HCT116 (cell line): ENCODE measurements around the gene ABCB8. TPM values are rescaled to one million over a fixed set of nuclear protein-coding genes. Genes with fewer than 3 reads are reported as not detected.

Experiments
- ATAC-seq: fragments of 200-7000 bp; cut with Tn5 transposase; 2 replicates; pipeline ENCODE4 v1.9.1; 2020; ENCODE audit warnings: mild to moderate bottlenecking, moderate library complexity
- BruUV-seq: library from RNA; stranded (reverse); fragments of 400-500 nt; replicated peaks from 2 replicates; lab custom pipeline; 2021; lab: Mats Ljungman, UMichigan
- CTCF ChIA-PET: fragments of 300-600 bp; sonication (Branson Sonifier 250); formaldehyde crosslinking; loops from one replicate; lab custom pipeline; 2021; ENCODE audit warnings: antibody characterized with exemption; lab: Charles Lee
- POLR2A ChIA-PET: fragments of 300-600, 350-600 bp; sonication (Branson Sonifier 250); formaldehyde crosslinking; loops from one replicate; lab custom pipeline; 2021; ENCODE audit warnings: antibody characterized with exemption; lab: Charles Lee
- RAD21 ChIA-PET, 2 experiments: fragments of 300-600 bp; sonication (Branson Sonifier 250); formaldehyde crosslinking; loops; one replicate each; lab custom pipeline; 2023; ENCODE audit warnings: low total read pairs in 2 of 2; ENCODE audit not compliant: uncharacterized antibody in 2 of 2, unreplicated experiment in 2 of 2, low non-redundant PET in 1 of 2; lab: Charles Lee
- DNase-seq: peaks from one replicate; pipeline ENCODE4 v3.0.0-alpha.2; 2010; ENCODE audit warnings: low read depth, low spot score
- H2AFZ ChIP-seq: fragments of 200-600 bp; shearing (Covaris generic), sonication (generic); 2 replicates; pipeline ENCODE4 v1.6.1; 2017; ENCODE audit warnings: low read depth, mixed run types, mixed read lengths, antibody characterized with exemption, low read length; ENCODE audit not compliant: poor library complexity, severe bottlenecking
- H3K27ac ChIP-seq: 2 replicates; pipeline ENCODE4 v1.5.1; 2012; ENCODE audit warnings: low read depth, low read length
- H3K27me3 ChIP-seq: fragments of 200-600 bp; sonication (generic); 2 replicates; pipeline ENCODE4 v1.6.1; 2016; ENCODE audit warnings: mixed run types, low read length, mixed read lengths; ENCODE audit not compliant: insufficient read depth
- H3K36me3 ChIP-seq, 2 experiments: fragments of 200-500 bp in 1 of 2; fragments of 200-600 bp in 1 of 2; sonication (Bioruptor generic) in 1 of 2; sonication (generic) in 1 of 2; 2 replicates each; pipeline versions ENCODE4 v1.5.1 to v1.6.1; 2014 to 2016; ENCODE audit warnings: low read length in 2 of 2, inconsistent platforms in 1 of 2, mixed read lengths in 1 of 2, mixed run types in 1 of 2; ENCODE audit not compliant: insufficient read depth in 2 of 2, control insufficient read depth in 1 of 2
- H3K4me1 ChIP-seq, 2 experiments: fragments of 200-600 bp in 1 of 2; sonication (generic) in 1 of 2; 2 replicates each; pipeline versions ENCODE4 v1.5.1 to v1.6.1; 2012 to 2017; ENCODE audit warnings: low read length in 2 of 2, inconsistent platforms in 1 of 2, mild to moderate bottlenecking in 1 of 2, mixed read lengths in 1 of 2, mixed run types in 1 of 2, moderate library complexity in 1 of 2; ENCODE audit not compliant: insufficient read depth in 2 of 2, control insufficient read depth in 1 of 2
- H3K4me2 ChIP-seq: fragments of 200-600 bp; sonication (generic); 2 replicates; pipeline ENCODE4 v1.6.1; 2017; ENCODE audit warnings: mixed run types, low read length, mixed read lengths
- H3K4me3 ChIP-seq, 2 experiments: fragments of 200-600 bp in 1 of 2; sonication (generic) in 1 of 2; replicated peaks in 1 of 2; 2 replicates each; pipeline ENCODE4 v1.5.1; 2011 to 2016; ENCODE audit warnings: low read length in 2 of 2, control low read depth in 1 of 2, low read depth in 1 of 2, mild to moderate bottlenecking in 1 of 2, mixed read lengths in 1 of 2, mixed run types in 1 of 2
- H3K79me2 ChIP-seq: fragments of 200-600 bp; sonication (generic); 2 replicates; pipeline ENCODE4 v1.6.1; 2017; ENCODE audit warnings: mild to moderate bottlenecking, mixed run types, low read length, moderate library complexity, mixed read lengths; ENCODE audit not compliant: insufficient read depth
- H3K9ac ChIP-seq: fragments of 200-600 bp; sonication (generic); 2 replicates; pipeline ENCODE4 v1.6.1; 2016; ENCODE audit warnings: low read length, mixed read lengths
- H3K9me2 ChIP-seq: fragments of 200-600 bp; sonication (generic), shearing (Covaris generic); 2 replicates; pipeline ENCODE4 v1.6.1; 2017; ENCODE audit warnings: mixed run types, mild to moderate bottlenecking, moderate library complexity; ENCODE audit not compliant: insufficient read depth
- H3K9me3 ChIP-seq, 2 experiments: fragments of 200-500 bp in 1 of 2; fragments of 200-600 bp in 1 of 2; sonication (Bioruptor generic) in 1 of 2; sonication (generic) in 1 of 2; 2 replicates each; pipeline ENCODE4 v1.6.1; 2014 to 2017; ENCODE audit warnings: low read length in 2 of 2, mixed read lengths in 2 of 2, inconsistent platforms in 1 of 2, low read depth in 1 of 2, mild to moderate bottlenecking in 1 of 2, mixed run types in 1 of 2, moderate library complexity in 1 of 2; ENCODE audit not compliant: control insufficient read depth in 1 of 2, insufficient read depth in 1 of 2
- H4K20me1 ChIP-seq: fragments of 200-600 bp; sonication (generic), shearing (Covaris generic); 2 replicates; pipeline ENCODE4 v1.6.1; 2017; ENCODE audit warnings: mixed run types, mild to moderate bottlenecking, moderate library complexity; ENCODE audit not compliant: insufficient read depth
- CBX3 ChIP-seq: IDR thresholded peaks from 2 replicates; pipeline ENCODE4 v1.6.1; 2012; ENCODE audit warnings: low read depth
- CEBPB ChIP-seq: IDR thresholded peaks from 2 replicates; pipeline ENCODE4 v1.6.1; 2012; ENCODE audit warnings: low read depth
- ELF1 ChIP-seq: IDR thresholded peaks from 2 replicates; pipeline ENCODE4 v1.6.1; 2012; ENCODE audit warnings: low read depth, borderline replicate concordance
- EZH2 ChIP-seq: fragments of 200-600 bp; sonication (generic); IDR thresholded peaks from 2 replicates; pipeline ENCODE4 v1.6.1; 2017; ENCODE audit warnings: antibody characterized with exemption, mixed run types
- EZH2phosphoT487 ChIP-seq: fragments of 200-600 bp; IDR thresholded peaks from 2 replicates; pipeline ENCODE4 v1.6.1; 2018; ENCODE audit warnings: antibody characterized with exemption, borderline replicate concordance
- FOSL1 ChIP-seq: IDR thresholded peaks from 2 replicates; pipeline ENCODE4 v1.6.1; 2012; ENCODE audit warnings: low read depth
- JUND ChIP-seq: IDR thresholded peaks from 2 replicates; pipeline ENCODE4 v1.6.1; 2012
- POLR2AphosphoS5 ChIP-seq: IDR thresholded peaks from 2 replicates; pipeline ENCODE4 v1.6.1; 2011; ENCODE audit warnings: mild to moderate bottlenecking, low read depth, low read length, moderate library complexity
- SIN3A ChIP-seq: IDR thresholded peaks from 2 replicates; pipeline ENCODE4 v1.6.1; 2012; ENCODE audit warnings: low read depth
- SP1 ChIP-seq: IDR thresholded peaks from 2 replicates; pipeline ENCODE4 v1.6.1; 2012; ENCODE audit warnings: low read depth
- SRF ChIP-seq: IDR thresholded peaks from 2 replicates; pipeline ENCODE4 v1.6.1; 2012; ENCODE audit warnings: low read depth
- ZFX ChIP-seq: fragments of 450-650 bp; IDR thresholded peaks from 2 replicates; pipeline ENCODE4 v1.6.1; 2017
- ZNF274 ChIP-seq: fragments of 200-500 bp; sonication (Bioruptor generic); IDR thresholded peaks from 2 replicates; pipeline ENCODE4 v1.6.1; 2014; ENCODE audit warnings: mild to moderate bottlenecking, low read depth, low read length, inconsistent platforms
- intact Hi-C: fragments of 100-400 bp; cut with micrococcal nuclease; formaldehyde crosslinking; loops from 2 replicates; pipeline ENCODE4 v1.10.0; 2022
- total RNA-seq: library from RNA; stranded (reverse); gene quantifications from one replicate; pipeline ENCODE4 v1.2.1, GENCODE V29; 2021; ENCODE audit not compliant: unreplicated experiment
- TF ChIP-seq, protein P1 (sequence below): IDR thresholded peaks from 2 replicates; pipeline ENCODE4 v1.6.1; 2012; ENCODE audit warnings: low read depth
- TF ChIP-seq, protein P2 (sequence below): IDR thresholded peaks from 2 replicates; pipeline ENCODE4 v1.6.1; 2011; ENCODE audit warnings: mild to moderate bottlenecking, low read length, moderate library complexity; ENCODE audit not compliant: insufficient replicate concordance; ENCODE audit errors: extremely low read depth
- TF ChIP-seq, protein P3 (sequence below): IDR thresholded peaks from 2 replicates; pipeline ENCODE4 v1.6.1; 2012

ABCB8 gene
- total RNA-seq, 1 experiment from 2014 or later: 55.2 TPM

DNA sequence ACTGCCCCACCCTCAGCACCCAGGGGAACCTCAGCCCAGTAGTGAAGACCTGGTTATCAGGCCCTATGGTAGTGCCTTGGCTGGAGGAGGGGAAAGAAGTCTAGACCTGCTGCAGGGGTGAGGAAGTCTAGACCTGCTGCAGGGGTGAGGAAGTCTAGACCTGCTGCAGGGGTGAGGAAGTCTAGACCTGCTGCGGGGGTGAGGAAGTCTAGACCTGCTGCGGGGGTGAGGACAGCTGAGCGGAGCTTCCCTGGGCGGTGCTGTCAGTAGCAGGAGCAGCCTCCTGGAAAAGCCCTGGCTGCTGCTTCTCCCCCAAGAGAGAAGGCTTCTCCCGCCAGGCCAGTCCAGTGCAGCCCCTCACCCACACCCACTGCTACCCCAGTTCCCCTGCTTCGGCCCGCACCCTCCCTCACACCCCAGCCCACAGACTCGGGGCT, 31.2 kb upstream of the ABCB8 start:
- Histone ChIP-seq H3K9ac (no peak overlapping the region), H3K4me1 (peaks cover 0 to 6% of the 10 kb centered on the region in 2 experiments; a peak in 2 of 4 replicates), H4K20me1 (no peaks in the 10 kb centered on the region), H3K9me3 (no peaks in the 10 kb centered on the region), H3K9me2 (no peaks in the 10 kb centered on the region), H3K36me3 (no peaks in the 10 kb centered on the region), H3K79me2 (no peaks in the 10 kb centered on the region), H3K27me3 (no peaks in the 10 kb centered on the region), H3K4me2 (no peak overlapping the region), H3K27ac (no peak overlapping the region), H2AFZ (no peak overlapping the region)
- POLR2A ChIA-PET: no interaction called here
- DNase-seq: no peak
- RAD21 ChIA-PET: no interaction called here
- no TSS peak for BruUV-seq
- CTCF ChIA-PET: no interaction called here
- intact Hi-C loops: no loop called here
- ATAC-seq: no peak
- TF ChIP-seq CEBPB (no peak), SIN3A (no peak), SP1 (no peak), SRF (no peak), CBX3 (no peak), EZH2 (no peak), EZH2phosphoT487 (no peak), FOSL1 (no peak), ZNF274 (no peak), POLR2AphosphoS5 (no peak), JUND (no peak), ZFX (no peak), ELF1 (no peak)
- TF ChIP-seq, protein P1, sequence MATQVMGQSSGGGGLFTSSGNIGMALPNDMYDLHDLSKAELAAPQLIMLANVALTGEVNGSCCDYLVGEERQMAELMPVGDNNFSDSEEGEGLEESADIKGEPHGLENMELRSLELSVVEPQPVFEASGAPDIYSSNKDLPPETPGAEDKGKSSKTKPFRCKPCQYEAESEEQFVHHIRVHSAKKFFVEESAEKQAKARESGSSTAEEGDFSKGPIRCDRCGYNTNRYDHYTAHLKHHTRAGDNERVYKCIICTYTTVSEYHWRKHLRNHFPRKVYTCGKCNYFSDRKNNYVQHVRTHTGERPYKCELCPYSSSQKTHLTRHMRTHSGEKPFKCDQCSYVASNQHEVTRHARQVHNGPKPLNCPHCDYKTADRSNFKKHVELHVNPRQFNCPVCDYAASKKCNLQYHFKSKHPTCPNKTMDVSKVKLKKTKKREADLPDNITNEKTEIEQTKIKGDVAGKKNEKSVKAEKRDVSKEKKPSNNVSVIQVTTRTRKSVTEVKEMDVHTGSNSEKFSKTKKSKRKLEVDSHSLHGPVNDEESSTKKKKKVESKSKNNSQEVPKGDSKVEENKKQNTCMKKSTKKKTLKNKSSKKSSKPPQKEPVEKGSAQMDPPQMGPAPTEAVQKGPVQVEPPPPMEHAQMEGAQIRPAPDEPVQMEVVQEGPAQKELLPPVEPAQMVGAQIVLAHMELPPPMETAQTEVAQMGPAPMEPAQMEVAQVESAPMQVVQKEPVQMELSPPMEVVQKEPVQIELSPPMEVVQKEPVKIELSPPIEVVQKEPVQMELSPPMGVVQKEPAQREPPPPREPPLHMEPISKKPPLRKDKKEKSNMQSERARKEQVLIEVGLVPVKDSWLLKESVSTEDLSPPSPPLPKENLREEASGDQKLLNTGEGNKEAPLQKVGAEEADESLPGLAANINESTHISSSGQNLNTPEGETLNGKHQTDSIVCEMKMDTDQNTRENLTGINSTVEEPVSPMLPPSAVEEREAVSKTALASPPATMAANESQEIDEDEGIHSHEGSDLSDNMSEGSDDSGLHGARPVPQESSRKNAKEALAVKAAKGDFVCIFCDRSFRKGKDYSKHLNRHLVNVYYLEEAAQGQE: no peak
- TF ChIP-seq, protein P2, sequence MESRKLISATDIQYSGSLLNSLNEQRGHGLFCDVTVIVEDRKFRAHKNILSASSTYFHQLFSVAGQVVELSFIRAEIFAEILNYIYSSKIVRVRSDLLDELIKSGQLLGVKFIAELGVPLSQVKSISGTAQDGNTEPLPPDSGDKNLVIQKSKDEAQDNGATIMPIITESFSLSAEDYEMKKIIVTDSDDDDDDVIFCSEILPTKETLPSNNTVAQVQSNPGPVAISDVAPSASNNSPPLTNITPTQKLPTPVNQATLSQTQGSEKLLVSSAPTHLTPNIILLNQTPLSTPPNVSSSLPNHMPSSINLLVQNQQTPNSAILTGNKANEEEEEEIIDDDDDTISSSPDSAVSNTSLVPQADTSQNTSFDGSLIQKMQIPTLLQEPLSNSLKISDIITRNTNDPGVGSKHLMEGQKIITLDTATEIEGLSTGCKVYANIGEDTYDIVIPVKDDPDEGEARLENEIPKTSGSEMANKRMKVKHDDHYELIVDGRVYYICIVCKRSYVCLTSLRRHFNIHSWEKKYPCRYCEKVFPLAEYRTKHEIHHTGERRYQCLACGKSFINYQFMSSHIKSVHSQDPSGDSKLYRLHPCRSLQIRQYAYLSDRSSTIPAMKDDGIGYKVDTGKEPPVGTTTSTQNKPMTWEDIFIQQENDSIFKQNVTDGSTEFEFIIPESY: no peak
- TF ChIP-seq, protein P3, sequence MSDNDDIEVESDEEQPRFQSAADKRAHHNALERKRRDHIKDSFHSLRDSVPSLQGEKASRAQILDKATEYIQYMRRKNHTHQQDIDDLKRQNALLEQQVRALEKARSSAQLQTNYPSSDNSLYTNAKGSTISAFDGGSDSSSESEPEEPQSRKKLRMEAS: no peak
- TF ChIP-seq, all 23 proteins: peak for 0
- no peak overlapping the region for H3K4me3 ChIP-seq
